ENCODE results near the gene WDR7.

- TF ChIP-seq BACH1 (tag; IDR thresholded peaks at IDR 0.05) (no peak), HBP1 (CRISPR knock-in tag; IDR thresholded peaks at IDR 0.05) (no peak), MAFG (tag; conservative IDR thresholded peaks at IDR 0.05) (no peak), SRF (CRISPR knock-in tag; IDR thresholded peaks at IDR 0.05) (no peak), CHD1 (IDR thresholded peaks at IDR 0.05; ENCODE audit: low read length) (no peak), SP2 (IDR thresholded peaks at IDR 0.05; ENCODE audit: extremely low read depth, low read depth, low read length, poor library complexity, severe bottlenecking) (no peak), TAL1 (IDR thresholded peaks at IDR 0.05) (no peak)
These were observed 424.7 kb downstream of the WDR7 start for GRCh38 chr18:57075716-57076400.

Measured in K562 (cell line).